Keratinocyte (primary cell): Measurements from ENCODE around the gene DENND1A.

ENCODE experiments used
- CTCF ChIP-seq, 3 experiments: IDR thresholded peaks in 1 of 3; conservative IDR thresholded peaks in 1 of 3; optimal IDR thresholded peaks in 1 of 3; 2 replicates in 2 of 3; 3 replicates in 1 of 3; pipeline versions ENCODE3 to v1.5.1; 2011; ENCODE audit warnings: low read length in 3 of 3, mild to moderate bottlenecking in 3 of 3, moderate library complexity in 2 of 3, control low read depth in 1 of 3, inconsistent platforms in 1 of 3; ENCODE audit not compliant: insufficient read depth in 2 of 3; ENCODE audit errors: extremely low read depth in 1 of 3
- EZH2 ChIP-seq: IDR thresholded peaks from one replicate; pipeline ENCODE4 v1.6.1; 2012; ENCODE audit warnings: inconsistent platforms, mild to moderate bottlenecking, low read length, moderate library complexity

- TF ChIP-seq CTCF (optimal IDR thresholded peaks at IDR 0.05 in 1 of 3, IDR thresholded peaks at IDR 0.05 in 1 of 3, conservative IDR thresholded peaks at IDR 0.05 in 1 of 3; ENCODE audit: extremely low read depth in 1 of 3, insufficient read depth in 2 of 3, low read length in 3 of 3) (no peak), EZH2 (no peak)
Observed at GRCh38 chr9:123911024-123911423, 18.9 kb downstream of the DENND1A start.
